ENCODE measurements around the gene ST8SIA6.
A peak's percentile ranks its signal among the peaks of the same experiment; 100 is the strongest.

GRCh38 chr10:17290226-17290625 lies 164.2 kb downstream of the ST8SIA6 start:
- TF ChIP-seq CTCF (conservative IDR thresholded peaks at IDR 0.05; ENCODE audit: low read depth, low read length) (peak; percentile 71), EZH2 (IDR thresholded peaks at IDR 0.05; ENCODE audit: low read length, unreplicated experiment) (no peak)
